Neural cell (in vitro differentiated cells): ENCODE measurements around the gene NPAS2. TPM values are rescaled to one million over a fixed set of nuclear protein-coding genes. Genes with fewer than 3 reads are reported as not detected.

Experiments used
- H2AFZ ChIP-seq: fragments of 200-600, 300-800 bp; sonication (generic), shearing (Covaris generic); 2 replicates; pipeline ENCODE4 v1.6.0; 2014; ENCODE audit warnings: low read depth, mild to moderate bottlenecking, antibody characterized with exemption, low read length, moderate library complexity
- H3F3A ChIP-seq: fragments of 200-600 bp; shearing (Covaris generic); 2 replicates; pipeline ENCODE4 v1.6.1; 2016; ENCODE audit warnings: mild to moderate bottlenecking, moderate library complexity, mixed read lengths, antibody characterized with exemption, low read length; ENCODE audit not compliant: insufficient read depth, poor library complexity, severe bottlenecking
- H3K27ac ChIP-seq: fragments of 200-600, 300-800 bp; sonication (generic), shearing (Covaris generic); 2 replicates; pipeline ENCODE4 v1.5.1; 2014; ENCODE audit warnings: mild to moderate bottlenecking, low read length, moderate library complexity
- H3K27me3 ChIP-seq: fragments of 300-800, 200-600 bp; sonication (generic), shearing (Covaris generic); 2 replicates; pipeline ENCODE4 v1.6.0; 2014; ENCODE audit warnings: mild to moderate bottlenecking, low read depth, low read length, moderate library complexity; ENCODE audit not compliant: insufficient read depth
- H3K36me3 ChIP-seq: fragments of 300-800, 200-600 bp; sonication (generic), shearing (Covaris generic); 2 replicates; pipeline ENCODE4 v1.5.1; 2014; ENCODE audit warnings: mild to moderate bottlenecking, antibody characterized with exemption, low read length, moderate library complexity; ENCODE audit not compliant: insufficient read depth
- H3K4me2 ChIP-seq: fragments of 300-800, 200-600 bp; sonication (generic), shearing (Covaris generic); 2 replicates; pipeline ENCODE4 v1.6.0; 2014; ENCODE audit warnings: mild to moderate bottlenecking, low read length
- H3K4me3 ChIP-seq: fragments of 300-800, 200-600 bp; sonication (generic), shearing (Covaris generic); 2 replicates; pipeline ENCODE4 v1.5.1; 2014; ENCODE audit warnings: mild to moderate bottlenecking, low read length, moderate library complexity
- H3K79me2 ChIP-seq: fragments of 200-600 bp; shearing (Covaris generic); replicated peaks from 2 replicates; pipeline ENCODE4 v1.6.0; 2014; ENCODE audit warnings: mild to moderate bottlenecking, low read length, moderate library complexity; ENCODE audit not compliant: insufficient read depth
- H3K9ac ChIP-seq: fragments of 300-800, 200-600 bp; sonication (generic), shearing (Covaris generic); 2 replicates; pipeline ENCODE4 v1.6.1; 2016; ENCODE audit warnings: mild to moderate bottlenecking, low read length, mixed read lengths
- H3K9me2 ChIP-seq: fragments of 200-600 bp; shearing (Covaris generic); 2 replicates; pipeline ENCODE4 v1.6.1; 2016; ENCODE audit warnings: mild to moderate bottlenecking, low read length, mixed read lengths; ENCODE audit not compliant: insufficient read depth
- H3K9me3 ChIP-seq: fragments of 200-600, 300-800 bp; sonication (generic), shearing (Covaris generic); 2 replicates; pipeline ENCODE4 v1.6.1; 2016; ENCODE audit warnings: mild to moderate bottlenecking, mixed run types, low read length, moderate library complexity, mixed read lengths
- H4K20me1 ChIP-seq: fragments of 200-600 bp; shearing (Covaris generic); 2 replicates; pipeline ENCODE4 v1.6.1; 2016; ENCODE audit warnings: mild to moderate bottlenecking, mixed run types; ENCODE audit not compliant: insufficient read depth
- CTCF ChIP-seq: fragments of 450-650 bp; IDR thresholded peaks from 2 replicates; pipeline ENCODE4 v1.5.1; 2014; ENCODE audit warnings: antibody characterized with exemption, mild to moderate bottlenecking, moderate library complexity; ENCODE audit not compliant: poor library complexity, severe bottlenecking
- EP300 ChIP-seq: fragments of 450-650 bp; conservative IDR thresholded peaks from 2 replicates; pipeline ENCODE4 v1.6.1; 2014; ENCODE audit warnings: antibody characterized with exemption, mild to moderate bottlenecking, moderate library complexity; ENCODE audit not compliant: poor library complexity, severe bottlenecking
- EZH2 ChIP-seq: fragments of 200-600, 300-800 bp; shearing (Covaris generic), sonication (generic); IDR thresholded peaks from 2 replicates; pipeline ENCODE4 v1.6.1; 2014; ENCODE audit warnings: antibody characterized with exemption, low read length, borderline replicate concordance, mild to moderate bottlenecking; ENCODE audit not compliant: insufficient read depth, poor library complexity, severe bottlenecking
- MXI1 ChIP-seq: fragments of 450-650 bp; conservative IDR thresholded peaks from 2 replicates; pipeline ENCODE4 v1.6.1; 2014; ENCODE audit warnings: antibody characterized with exemption, mild to moderate bottlenecking; ENCODE audit not compliant: poor library complexity, severe bottlenecking
- POLR2AphosphoS5 ChIP-seq: IDR thresholded peaks from 2 replicates; pipeline ENCODE4 v1.6.1; 2012
- RAD21 ChIP-seq: fragments of 450-650 bp; conservative IDR thresholded peaks from 2 replicates; pipeline ENCODE4 v1.6.1; 2014; ENCODE audit warnings: antibody characterized with exemption, mild to moderate bottlenecking, moderate library complexity
- SMC3 ChIP-seq: fragments of 450-650 bp; conservative IDR thresholded peaks from 2 replicates; pipeline ENCODE4 v1.6.1; 2014; ENCODE audit warnings: antibody characterized with exemption, mild to moderate bottlenecking, moderate library complexity; ENCODE audit not compliant: poor library complexity
- TAF1 ChIP-seq: IDR thresholded peaks from 2 replicates; pipeline ENCODE4 v1.6.1; 2012; ENCODE audit warnings: low read depth
- polyA plus RNA-seq: library from polyadenylated mRNA; depleted of rRNA; stranded (reverse); fragments of >200 nt; gene quantifications from 2 replicates; pipeline ENCODE4 v1.2.3, GENCODE V29; 2014
- TF ChIP-seq, protein P1 (sequence below): IDR thresholded peaks from 2 replicates; pipeline ENCODE4 v1.6.1; 2012; ENCODE audit warnings: borderline replicate concordance

NPAS2 gene
- polyA plus RNA-seq, 1 donor from 2014 or later = 2.1 TPM

GRCh38 chr2:100808582-100808981 lies 11.4 kb upstream of the NPAS2 start:
- no peak overlapping the region for H2AFZ ChIP-seq
- H3K36me3 ChIP-seq = no peaks in the 10 kb centered on the region
- no peaks in the 10 kb centered on the region for H3K79me2 ChIP-seq
- no peaks in the 10 kb centered on the region for H3F3A ChIP-seq
- H3K4me2 ChIP-seq = no peak overlapping the region
- H4K20me1 ChIP-seq = no peaks in the 10 kb centered on the region
- no peak for TF ChIP-seq MXI1
- TF ChIP-seq, protein P1, sequence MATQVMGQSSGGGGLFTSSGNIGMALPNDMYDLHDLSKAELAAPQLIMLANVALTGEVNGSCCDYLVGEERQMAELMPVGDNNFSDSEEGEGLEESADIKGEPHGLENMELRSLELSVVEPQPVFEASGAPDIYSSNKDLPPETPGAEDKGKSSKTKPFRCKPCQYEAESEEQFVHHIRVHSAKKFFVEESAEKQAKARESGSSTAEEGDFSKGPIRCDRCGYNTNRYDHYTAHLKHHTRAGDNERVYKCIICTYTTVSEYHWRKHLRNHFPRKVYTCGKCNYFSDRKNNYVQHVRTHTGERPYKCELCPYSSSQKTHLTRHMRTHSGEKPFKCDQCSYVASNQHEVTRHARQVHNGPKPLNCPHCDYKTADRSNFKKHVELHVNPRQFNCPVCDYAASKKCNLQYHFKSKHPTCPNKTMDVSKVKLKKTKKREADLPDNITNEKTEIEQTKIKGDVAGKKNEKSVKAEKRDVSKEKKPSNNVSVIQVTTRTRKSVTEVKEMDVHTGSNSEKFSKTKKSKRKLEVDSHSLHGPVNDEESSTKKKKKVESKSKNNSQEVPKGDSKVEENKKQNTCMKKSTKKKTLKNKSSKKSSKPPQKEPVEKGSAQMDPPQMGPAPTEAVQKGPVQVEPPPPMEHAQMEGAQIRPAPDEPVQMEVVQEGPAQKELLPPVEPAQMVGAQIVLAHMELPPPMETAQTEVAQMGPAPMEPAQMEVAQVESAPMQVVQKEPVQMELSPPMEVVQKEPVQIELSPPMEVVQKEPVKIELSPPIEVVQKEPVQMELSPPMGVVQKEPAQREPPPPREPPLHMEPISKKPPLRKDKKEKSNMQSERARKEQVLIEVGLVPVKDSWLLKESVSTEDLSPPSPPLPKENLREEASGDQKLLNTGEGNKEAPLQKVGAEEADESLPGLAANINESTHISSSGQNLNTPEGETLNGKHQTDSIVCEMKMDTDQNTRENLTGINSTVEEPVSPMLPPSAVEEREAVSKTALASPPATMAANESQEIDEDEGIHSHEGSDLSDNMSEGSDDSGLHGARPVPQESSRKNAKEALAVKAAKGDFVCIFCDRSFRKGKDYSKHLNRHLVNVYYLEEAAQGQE = no peak
- no peak for TF ChIP-seq CTCF
- H3K27me3 ChIP-seq = no peaks in the 10 kb centered on the region
- no peaks in the 10 kb centered on the region for H3K9me3 ChIP-seq
- no peaks in the 10 kb centered on the region for H3K9me2 ChIP-seq
- H3K4me3 ChIP-seq = no peak overlapping the region
- H3K9ac ChIP-seq = no peak overlapping the region
- H3K27ac ChIP-seq = no peak overlapping the region

GRCh38 chr2:100809506-100809905 lies 10.4 kb upstream of the NPAS2 start:
- Histone ChIP-seq H3K36me3 (no peaks in the 10 kb centered on the region), H3K27ac (no peak overlapping the region), H3K79me2 (no peaks in the 10 kb centered on the region), H3F3A (no peaks in the 10 kb centered on the region), H3K27me3 (no peaks in the 10 kb centered on the region), H3K4me3 (no peak overlapping the region), H3K9me3 (no peaks in the 10 kb centered on the region), H3K4me2 (no peak overlapping the region), H4K20me1 (no peaks in the 10 kb centered on the region), H3K9me2 (no peaks in the 10 kb centered on the region), H2AFZ (no peak overlapping the region), H3K9ac (no peak overlapping the region)
- no peak for TF ChIP-seq MXI1
- TF ChIP-seq CTCF = no peak
- TF ChIP-seq, protein P1 = no peak
- no peak for TF ChIP-seq EZH2
- TF ChIP-seq RAD21 = no peak
- no peak for TF ChIP-seq EP300
- TF ChIP-seq TAF1 = no peak
- TF ChIP-seq POLR2AphosphoS5 = no peak
- TF ChIP-seq SMC3 = no peak
